GM18909 (cell line): ENCODE data around the gene SPRYD3.
"Not testable (repeated sequence)": the region's sequence is repeated elsewhere in the genome, so short reads cannot be mapped to it uniquely, and the experiment has no call there.

Experiments
- ATAC-seq: cut with Tn5 transposase; IDR thresholded peaks from one replicate; pipeline ENCODE4 v1.9.1; 2021; ENCODE audit warnings: mild to moderate bottlenecking; ENCODE audit not compliant: unreplicated experiment, poor library complexity

Gene SPRYD3

GRCh38 chr12:53036802-53037201, 42.4 kb downstream of the SPRYD3 start:
- ATAC-seq, result no peak

GRCh38 chr12:53034459-53034858, 44.7 kb downstream of the SPRYD3 start:
- no peak for ATAC-seq

- not testable (repeated sequence) for ATAC-seq
Observed at GRCh38 chr12:53033832-53034231, 45.4 kb downstream of the SPRYD3 start.

GRCh38 chr12:53031616-53032015, 47.6 kb downstream of the SPRYD3 start:
- ATAC-seq, result no peak

GRCh38 chr12:53027014-53027413, 52.2 kb downstream of the SPRYD3 start:
- ATAC-seq, result not testable (repeated sequence)

- no peak for ATAC-seq
Observed at GRCh38 chr12:53025250-53025649, 53.9 kb downstream of the SPRYD3 start.

- ATAC-seq, result no peak
Observed at GRCh38 chr12:53014709-53015108, 64.5 kb downstream of the SPRYD3 start.
